Left renal cortex interstitium (tissue), 4 donors: ENCODE measurements around the gene RIMKLA. TPM values are rescaled to one million over a fixed set of nuclear protein-coding genes. Genes with fewer than 3 reads are reported as not detected.

ENCODE experiments used
- DNase-seq, 4 donors: peaks; one replicate each; pipeline ENCODE4 v3.0.0-alpha.2; 2013; ENCODE audit warnings: low read depth in 4 of 4, low spot score in 2 of 4, missing footprints in 1 of 4
- polyA plus RNA-seq, 4 donors: library from polyadenylated mRNA; unstranded; fragments of 120-200 nt; gene quantifications; one replicate each; pipeline ENCODE4 v1.2.1, GENCODE V29; 2013; ENCODE audit not compliant: insufficient read length in 4 of 4

RIMKLA gene
- polyA plus RNA-seq, 4 donors = 0.44 to 0.85 (median 0.58) TPM

DNA sequence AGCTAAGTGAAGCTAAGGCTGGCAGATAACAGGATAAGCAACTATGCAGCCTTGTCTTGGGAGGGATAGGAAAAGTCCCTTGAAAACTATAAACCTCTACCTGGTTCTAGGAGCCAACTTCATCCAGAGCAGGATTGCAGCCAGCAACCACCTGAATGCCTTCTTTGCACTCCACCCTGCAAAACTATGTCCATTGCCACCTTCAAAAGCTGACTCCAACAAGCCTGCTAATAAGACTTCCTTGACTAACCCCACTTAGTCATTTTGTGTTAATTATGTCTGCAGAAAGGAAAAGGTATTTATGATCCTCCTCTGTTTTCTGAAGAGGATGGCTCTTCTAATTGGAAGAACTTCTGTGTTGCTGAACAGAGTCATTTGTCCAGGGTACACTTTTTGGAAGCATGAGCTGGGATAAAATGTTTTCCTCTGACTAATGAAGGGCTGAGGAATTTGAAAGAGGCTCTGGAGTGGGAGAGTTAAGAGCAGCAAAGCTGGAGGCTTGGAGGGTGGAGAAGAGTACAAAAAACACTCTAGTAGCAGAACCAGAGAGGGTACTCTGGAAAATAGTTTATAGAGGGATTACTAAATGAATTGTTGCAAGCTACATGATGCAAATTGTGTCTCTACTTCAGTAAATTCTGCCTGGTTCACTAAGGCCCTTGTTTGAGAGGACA lies 9.6 kb upstream of the RIMKLA start:
- DNase-seq = no peak

DNA sequence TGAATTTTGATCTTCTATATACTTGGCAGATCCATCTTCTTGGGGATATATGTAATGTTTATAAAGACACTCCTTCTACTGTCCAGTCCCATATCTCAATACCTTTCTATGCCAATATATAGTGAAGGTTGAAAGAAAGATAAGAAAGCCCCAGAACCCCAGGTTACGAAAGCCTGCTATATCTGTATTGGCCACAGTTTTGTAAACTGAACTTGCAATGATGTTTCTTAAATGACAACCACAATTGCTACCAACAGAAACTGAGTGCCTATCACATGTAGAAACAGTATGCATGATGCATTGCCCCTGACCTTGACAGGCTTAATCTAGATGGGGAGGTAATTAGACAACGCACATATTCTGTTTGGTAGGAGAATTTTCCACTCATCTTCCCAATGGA lies 7.8 kb upstream of the RIMKLA start:
- no peak for DNase-seq

DNA sequence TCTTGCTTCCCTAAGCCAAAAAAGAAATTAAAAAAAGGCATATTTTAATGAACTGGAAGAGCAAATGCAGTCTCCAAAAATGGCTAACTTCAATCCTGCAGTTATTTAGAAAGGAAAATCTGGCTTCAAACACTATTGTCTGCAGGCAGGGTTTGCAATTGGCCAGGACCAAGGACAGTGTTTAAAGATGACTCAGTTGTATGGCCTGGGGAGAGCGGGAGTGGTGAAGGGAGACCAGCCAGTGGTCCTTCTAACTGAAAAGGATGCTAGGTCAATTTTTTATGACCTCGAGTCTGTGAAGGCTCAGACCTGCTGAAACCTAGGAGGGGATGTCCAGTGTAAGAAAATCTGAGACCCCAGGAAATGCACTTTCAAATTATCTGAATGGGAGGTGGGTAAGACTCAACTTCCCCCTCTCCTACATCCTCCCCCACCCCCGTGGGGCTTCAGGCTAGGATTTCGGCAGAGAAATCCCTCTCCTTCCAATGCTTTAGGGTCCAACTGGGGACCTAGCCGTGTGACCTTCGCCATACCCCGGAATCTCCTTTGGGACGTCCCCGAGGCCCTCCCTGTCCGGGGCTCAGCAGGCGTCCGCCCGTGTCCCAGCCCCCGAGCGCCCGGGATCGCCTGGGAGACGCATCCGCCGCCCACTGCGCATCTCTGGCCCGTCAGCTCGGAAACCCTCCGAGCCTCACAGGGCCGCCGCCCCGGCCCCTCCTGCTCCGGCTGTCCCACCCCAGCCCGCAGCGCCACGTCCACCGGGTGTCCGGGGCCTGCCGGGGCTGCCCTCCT lies 602 bp upstream of the RIMKLA start:
- DNase-seq = peak in 1 of 4 donors; percentile 10

DNA sequence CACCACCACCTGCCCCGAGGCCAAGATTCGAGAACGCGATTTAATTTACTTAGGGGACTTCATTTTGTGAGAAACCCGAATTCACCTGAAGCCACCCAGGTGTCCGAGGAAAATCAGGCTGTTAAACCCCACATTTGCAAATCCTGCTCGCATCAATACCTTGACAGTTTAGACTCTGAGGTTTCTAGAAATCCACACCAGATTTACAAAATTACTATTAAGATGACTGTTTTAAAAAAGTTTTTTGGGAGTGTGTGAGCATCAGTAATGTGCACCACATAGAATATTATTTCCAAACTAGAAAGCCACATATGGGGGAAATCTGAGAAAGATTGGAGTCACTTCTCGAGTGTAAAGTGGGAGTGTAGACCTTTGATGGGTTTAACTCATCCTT lies 685 bp downstream of the RIMKLA start:
- DNase-seq = no peak

DNA sequence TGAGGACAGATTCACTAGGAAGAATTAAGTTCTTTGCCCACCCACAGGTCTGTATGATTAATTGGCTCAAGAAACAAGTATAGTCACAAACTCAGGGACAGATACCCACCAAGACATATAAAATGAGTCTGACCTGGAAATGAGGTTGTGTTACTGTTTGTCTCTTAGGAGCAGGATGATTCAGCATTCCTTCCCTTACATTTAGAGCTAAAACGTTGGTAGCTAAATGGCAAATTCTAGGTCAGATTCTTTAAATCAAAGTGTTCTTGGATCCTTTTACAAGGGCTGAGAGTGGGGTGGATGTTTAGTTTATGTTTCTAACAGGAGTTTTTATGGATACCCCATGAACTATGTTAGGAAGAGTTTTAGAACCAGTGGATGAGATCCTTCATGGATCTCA lies 4.7 kb downstream of the RIMKLA start:
- DNase-seq = no peak

DNA sequence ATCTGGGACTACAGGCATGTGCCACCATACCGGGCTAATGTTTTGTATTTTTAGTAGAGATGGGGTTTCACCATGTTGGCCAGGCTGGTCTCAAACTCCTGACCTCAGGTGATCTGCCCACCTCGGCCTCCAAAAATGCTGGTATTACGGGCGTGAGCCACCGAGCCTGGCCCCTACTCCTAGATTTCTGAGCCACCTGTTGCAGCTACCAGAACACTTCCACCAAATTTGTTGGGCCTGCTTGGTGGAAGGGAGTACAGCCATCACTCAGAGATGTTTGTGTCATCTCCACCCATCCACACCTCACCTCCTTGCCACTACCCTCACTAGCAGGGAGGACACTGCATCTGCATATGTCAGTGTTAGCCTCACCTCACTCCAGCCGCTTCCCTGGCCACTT lies 5.5 kb downstream of the RIMKLA start:
- DNase-seq = no peak

DNA sequence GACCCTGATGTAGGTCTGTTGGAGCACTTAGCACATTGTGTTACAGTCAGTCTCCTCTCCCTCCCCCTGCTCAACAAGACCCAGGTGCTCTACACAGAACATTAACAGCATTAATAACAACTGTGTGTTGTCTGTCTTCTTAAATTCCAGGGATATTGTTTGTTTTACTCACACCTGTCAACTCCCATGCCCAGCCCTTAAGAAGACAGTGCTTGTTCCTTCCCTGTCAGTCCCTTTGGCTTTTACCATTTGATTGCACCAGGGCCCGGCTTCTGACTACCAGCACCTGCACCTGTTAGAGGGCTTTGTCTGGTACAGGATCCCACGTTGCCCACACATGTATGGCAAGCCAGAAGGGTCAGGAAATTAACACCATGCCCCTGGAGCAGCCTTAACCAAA lies 11.7 kb downstream of the RIMKLA start:
- DNase-seq = no peak

DNA sequence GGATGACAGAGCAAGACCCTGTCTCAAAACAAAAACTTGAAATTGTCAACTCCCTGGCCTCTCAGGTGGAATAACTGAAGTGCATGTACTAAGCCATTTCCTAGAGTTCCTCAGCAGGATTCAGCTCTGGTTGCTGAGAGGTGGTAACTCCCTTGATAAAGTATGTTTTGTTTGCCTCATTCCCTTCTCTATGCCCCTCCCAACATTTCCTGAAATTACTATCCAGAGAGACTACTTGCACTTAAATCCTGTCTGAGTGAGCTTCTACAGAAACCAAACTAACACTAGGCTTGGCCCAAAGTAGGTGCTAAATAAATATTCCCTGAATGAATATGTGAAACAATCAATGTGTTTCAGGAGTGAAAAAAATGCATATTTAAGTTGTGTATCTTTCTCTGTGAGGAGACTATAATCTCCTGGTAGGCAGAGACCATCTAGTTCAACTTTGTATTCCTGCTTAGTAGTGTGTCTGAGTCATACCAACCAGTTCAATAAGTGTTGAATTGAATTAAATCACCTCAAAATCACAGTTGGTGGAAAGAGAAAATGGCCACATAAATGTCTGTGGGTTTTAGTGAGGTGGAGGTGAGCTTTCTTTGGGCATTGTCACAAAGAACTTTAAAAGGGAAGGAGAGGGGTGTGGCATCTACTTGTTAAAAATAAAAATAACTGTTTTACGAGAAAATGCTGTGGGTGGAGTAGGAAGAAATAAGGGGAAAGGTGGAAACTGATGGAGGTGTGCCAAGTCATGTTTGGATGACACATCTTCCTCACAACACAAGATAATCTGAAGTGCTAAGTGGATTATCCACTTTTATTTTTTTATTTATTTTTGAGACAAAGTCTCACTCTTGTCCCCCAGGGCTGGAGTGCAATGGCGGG lies 12.6 kb downstream of the RIMKLA start:
- no peak for DNase-seq

DNA sequence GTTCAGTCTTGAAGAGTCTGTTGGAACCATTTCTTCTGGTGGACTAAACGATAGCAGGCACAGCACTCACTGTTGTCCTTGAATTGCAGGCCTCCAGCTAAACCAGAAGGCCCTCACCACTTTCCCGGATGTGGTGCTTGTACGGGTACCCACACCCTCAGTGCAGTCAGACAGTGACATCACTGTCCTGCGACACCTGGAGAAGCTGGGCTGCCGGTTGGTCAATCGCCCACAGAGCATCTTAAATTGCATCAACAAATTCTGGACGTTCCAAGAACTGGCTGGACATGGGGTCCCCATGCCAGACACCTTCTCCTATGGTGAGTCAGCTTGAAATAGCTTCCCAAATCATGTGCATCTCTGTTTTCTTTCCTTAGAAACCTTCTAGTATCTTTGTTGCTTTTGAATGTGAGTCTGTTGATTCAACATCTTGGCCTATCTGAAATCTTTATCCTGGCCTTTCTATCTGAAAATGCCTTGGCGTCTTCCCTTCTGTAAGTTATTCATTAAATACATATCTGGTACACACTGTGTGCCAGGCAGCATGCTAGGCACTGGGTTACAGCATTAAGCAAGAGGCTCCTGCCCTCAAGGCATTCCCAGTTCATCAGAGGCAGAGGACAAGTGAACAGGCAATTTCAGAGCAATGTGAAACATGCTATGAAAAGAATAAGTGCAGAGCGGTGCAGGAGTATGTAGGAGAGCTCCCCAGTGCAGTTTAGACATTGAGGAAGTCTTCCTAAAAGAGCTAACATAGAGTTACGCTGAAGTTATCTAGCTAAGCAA lies 18.9 kb downstream of the RIMKLA start:
- DNase-seq = no peak

DNA sequence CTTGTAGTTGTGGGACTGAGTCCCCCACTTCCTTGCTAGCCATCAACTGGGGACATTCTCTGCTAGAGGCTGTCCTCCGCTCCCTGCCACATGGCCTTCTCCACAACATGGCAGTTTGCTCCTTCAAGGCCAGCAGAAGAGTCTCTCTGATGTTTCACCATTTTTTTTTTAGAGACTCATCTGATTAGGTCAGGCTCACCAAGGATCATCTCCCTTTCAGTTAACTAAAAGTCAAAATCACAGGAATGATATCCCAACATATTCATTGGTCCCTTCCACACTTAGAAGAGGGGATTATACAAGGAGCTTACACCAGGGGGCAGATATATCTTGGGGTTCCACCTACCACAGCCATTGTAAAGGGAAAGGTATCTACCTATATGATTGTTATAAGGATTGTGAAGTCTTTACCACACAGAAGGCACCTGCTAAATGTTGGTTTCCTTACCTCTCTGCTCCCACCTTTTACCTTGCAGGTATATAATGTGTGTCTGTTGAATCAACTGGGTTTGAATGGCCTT lies 23.3 kb downstream of the RIMKLA start:
- DNase-seq = no peak

DNA sequence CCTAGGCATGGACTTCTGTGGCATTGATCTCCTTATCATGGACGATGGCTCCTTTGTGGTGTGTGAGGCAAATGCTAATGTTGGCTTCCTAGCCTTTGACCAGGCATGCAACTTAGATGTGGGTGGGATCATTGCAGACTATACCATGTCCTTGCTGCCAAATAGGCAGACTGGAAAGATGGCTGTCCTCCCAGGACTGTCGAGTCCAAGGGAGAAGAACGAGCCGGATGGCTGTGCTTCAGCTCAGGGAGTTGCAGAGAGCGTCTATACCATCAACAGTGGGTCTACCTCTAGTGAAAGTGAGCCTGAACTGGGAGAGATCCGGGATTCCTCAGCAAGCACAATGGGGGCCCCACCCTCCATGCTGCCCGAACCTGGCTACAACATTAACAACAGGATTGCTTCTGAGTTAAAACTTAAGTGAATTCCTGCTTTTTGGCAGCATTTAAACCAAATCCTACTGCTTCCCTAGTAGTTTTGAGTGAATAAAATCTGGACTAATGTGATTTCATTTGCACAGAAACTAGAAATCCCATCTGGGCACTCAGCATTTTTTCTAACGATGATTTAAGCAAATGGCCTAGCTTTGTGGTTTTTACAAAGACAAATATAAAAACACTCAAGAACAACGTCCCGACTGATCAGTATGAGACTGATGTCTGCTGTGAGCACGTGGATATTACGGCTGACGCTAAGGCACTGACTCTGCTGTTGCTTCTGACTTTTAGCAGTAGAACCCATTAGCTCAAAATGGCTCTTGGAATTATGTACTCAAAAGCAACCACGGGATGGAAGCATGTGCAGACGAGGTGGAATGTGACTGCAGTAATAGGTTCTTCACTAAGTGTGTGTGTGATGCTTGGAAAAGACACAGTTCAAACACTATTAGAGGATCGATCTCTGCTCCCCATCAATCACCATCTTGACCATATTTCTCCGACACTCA lies 34.2 kb downstream of the RIMKLA start:
- no peak for DNase-seq

DNA sequence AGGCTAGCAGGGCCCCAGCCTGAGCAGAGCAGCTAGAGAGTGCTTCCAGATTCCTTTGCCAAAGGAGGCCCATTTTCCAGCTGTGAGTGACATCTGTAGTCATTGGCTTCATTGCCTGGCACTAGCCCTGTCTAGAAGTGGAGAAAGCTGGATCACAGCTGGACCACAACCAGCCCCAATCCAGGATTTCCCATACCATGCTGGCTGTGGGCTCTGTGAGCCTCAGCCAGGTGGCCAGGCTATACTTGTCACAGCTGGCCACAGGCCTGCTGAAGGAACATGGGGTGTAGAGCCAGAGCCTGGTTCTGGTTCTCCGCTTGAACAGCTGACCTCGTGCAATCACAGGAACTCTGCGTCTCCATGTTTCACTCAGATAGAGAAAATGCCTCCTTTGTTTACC lies 36.6 kb downstream of the RIMKLA start:
- no peak for DNase-seq

DNA sequence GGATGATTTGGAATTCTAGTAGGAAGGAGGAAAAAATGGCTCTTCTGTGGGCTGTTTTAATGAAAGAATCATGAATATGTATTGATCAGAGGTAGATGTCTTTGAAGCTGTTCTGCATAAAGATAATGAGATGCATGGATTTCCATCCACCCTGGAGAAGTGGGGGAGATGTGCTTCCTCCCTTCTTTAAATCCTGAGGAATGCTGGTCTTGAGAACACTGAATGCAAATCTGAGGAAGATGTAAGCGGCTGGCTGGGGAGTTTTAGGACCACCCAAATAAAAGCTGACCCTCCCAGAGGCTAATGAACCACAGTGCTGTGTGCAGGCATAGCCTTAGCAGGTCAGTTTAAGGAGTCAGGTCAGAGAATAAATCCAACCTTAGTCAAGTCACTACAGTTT lies 37.9 kb downstream of the RIMKLA start:
- no peak for DNase-seq

DNA sequence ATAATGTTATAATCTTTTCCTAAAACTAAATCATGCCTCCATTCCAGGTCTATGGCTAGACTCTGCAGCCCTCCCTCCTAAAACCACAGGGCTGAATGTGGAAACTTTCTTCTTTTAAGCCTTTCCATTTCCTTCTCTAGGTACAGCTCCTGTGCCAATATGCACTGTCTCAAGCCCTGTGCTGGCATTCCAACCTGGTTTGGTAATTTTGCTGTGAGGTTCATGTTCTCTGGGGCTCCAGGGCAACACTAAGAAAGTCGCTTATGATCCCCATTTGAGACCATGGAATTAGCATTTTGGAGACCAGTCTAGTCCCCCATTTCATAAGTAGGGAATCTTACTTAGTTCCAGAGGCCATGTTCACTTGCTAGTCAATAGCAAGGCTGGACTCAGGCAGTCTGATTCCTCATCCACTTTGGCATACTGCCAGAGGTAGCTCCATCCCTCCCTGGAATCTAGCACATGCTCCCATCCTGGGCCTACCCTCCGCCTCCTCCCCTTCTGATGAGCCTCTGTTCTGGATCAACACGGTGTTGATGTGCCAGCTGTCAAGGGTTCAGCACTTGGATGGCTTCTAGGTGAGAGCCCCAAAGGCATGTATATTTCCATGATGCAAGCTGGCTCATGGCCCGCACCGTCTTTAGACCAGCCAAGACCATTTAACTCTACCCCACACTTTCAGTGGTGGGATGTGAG lies 38.7 kb downstream of the RIMKLA start:
- DNase-seq = no peak

DNA sequence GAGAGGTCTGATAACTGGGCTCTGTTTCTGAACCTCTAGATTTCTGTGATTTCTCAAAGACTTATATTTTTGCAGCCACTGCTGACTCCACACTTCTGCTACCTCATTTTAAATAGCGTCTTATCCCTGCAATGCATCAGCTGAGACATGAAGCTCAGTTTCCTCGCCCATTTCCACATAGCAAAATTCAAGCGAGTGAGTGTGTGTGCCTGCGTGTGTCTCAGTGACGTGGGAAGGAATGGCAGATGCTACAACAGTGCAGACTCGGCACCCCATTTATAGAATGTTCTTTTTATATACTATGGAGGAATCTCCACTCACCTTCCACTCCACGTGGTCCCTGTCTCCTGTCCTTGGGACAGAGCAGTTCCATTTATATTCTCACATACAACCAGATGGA lies 39.5 kb downstream of the RIMKLA start:
- no peak for DNase-seq

DNA sequence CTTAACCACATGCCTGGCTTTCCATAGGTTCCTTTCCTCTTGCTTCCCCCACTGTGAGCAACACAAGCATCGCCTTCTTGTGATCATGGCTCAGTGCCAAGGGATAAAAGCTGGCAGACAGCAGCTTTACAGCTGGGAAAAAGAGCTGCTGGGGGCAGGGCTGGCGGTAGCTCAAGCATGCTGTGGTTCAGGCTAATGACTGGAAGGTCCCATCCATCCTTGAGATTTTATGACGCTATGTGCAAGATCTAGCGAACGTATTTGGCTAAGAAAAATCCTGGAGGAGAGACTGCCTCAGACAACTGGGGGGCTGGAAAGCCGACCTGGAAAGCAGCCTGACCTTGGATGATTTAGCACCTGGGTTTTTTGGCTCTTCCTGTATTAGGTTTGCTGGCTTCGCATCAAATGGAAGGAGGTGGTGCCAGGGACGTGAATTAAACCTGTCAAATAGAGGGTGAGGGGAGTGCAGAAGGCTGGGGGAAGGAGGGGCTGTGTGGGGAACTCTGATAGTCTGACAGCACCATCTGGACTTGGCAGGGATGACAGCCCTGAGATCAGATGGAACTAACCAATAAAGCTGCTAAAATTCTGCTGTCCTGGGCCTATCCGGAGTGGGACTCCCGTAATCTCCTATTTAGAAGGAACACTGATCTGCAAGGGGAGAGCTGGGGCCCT lies 40.5 kb downstream of the RIMKLA start:
- DNase-seq = peak; percentile 74 to 91 (median 77)

DNA sequence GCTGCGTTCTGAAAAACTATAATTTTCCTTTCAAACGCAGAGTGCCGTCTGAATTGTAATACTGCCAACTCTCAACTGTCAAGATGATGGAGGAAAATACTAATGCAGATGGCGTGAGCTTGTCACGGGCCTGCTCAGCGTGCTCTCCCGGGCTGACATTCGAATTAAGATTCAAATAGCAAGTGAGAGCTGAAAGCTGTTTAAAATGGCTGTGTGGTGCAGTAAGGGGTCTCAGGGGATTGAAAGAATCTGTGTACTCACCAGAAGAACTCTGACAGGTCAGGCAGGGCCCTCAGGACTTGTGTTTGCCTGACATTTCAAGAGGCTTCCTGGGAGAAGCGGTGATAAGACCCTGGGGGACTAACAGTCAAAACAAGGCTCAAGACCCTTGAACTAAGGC lies 42.1 kb downstream of the RIMKLA start:
- no peak for DNase-seq

DNA sequence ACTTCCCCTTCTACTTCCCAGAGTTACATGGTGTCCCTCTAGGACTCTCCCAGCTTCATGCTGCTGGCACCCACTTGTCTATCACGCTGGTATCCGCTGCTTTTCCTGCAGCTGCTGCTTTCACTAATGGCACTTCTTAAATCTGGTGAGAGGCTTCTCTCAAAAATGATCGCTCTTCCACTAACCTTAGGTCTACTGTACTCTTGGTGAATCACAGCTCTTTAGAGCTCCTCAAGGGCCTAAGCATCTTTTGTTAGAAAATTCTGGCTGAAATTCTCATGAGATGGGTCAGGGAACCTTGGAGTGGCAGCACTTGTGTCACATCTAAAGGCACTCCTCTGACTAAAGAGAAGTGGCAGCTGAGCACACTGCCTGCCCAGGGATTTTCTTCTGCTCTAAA lies 43.1 kb downstream of the RIMKLA start:
- no peak for DNase-seq
